Measurements from ENCODE around the gene TUT4. TPM values are rescaled to one million over a fixed set of nuclear protein-coding genes. Genes with fewer than 3 reads are reported as not detected.

Gene TUT4
- total and polyA plus RNA-seq, 9 donors, result 35.6 to 90.5 (median 65.2) TPM

- Histone ChIP-seq H3K4me1 (ENCODE audit: insufficient read depth) (no peaks in the 10 kb centered on the region), H3K27ac (no peak overlapping the region), H3K9me3 (no peaks in the 10 kb centered on the region), H3K36me3 (no peaks in the 10 kb centered on the region), H3K27me3 (no peaks in the 10 kb centered on the region), H3K4me3 (no peak overlapping the region)
- 94 to 98% (median 95%) methylated on average over 2 of the region's 2 CpGs for WGBS, 3 donors
- DNase-seq, result no peak
- TF ChIP-seq POLR2A (IDR thresholded peaks at IDR 0.05) (no peak), CTCF (IDR thresholded peaks at IDR 0.05) (no peak), EP300 (IDR thresholded peaks at IDR 0.05) (no peak)
- intact Hi-C loops (cut with DNase I), result no loop called here
These were observed 40.9 kb downstream of the TUT4 start for GRCh38 chr1:52511851-52512615.

GRCh38 chr1:52511439-52511838 is 41.5 kb downstream of the TUT4 start:
- 88 to 92% (median 91%) methylated on average over 2 of the region's 2 CpGs for WGBS, 3 donors
- DNase-seq, result no peak
- Histone ChIP-seq H3K4me3 (no peak overlapping the region), H3K4me1 (ENCODE audit: insufficient read depth) (no peaks in the 10 kb centered on the region), H3K27me3 (no peaks in the 10 kb centered on the region), H3K27ac (no peak overlapping the region), H3K36me3 (no peaks in the 10 kb centered on the region), H3K9me3 (no peaks in the 10 kb centered on the region)
- intact Hi-C loops (cut with DNase I), result no loop called here
- TF ChIP-seq POLR2A (IDR thresholded peaks at IDR 0.05) (no peak), EP300 (IDR thresholded peaks at IDR 0.05) (no peak), CTCF (IDR thresholded peaks at IDR 0.05) (no peak)

GRCh38 chr1:52506920-52507546 is 45.9 kb downstream of the TUT4 start:
- intact Hi-C loops (cut with DNase I), result no loop called here
- TF ChIP-seq EP300 (IDR thresholded peaks at IDR 0.05) (no peak), CTCF (IDR thresholded peaks at IDR 0.05) (no peak), POLR2A (IDR thresholded peaks at IDR 0.05) (no peak)
- no peak for DNase-seq
- no peaks in the 10 kb centered on the region for H3K4me1 ChIP-seq (ENCODE audit: insufficient read depth)
- H3K27ac ChIP-seq, result no peak overlapping the region
- 56 to 95% (median 87%) methylated on average over 3 of the region's 3 CpGs for WGBS, 3 donors
- H3K36me3 ChIP-seq, result no peaks in the 10 kb centered on the region
- no peaks in the 10 kb centered on the region for H3K9me3 ChIP-seq
- H3K27me3 ChIP-seq, result no peaks in the 10 kb centered on the region
- no peak overlapping the region for H3K4me3 ChIP-seq

GRCh38 chr1:52506349-52506748 is 46.5 kb downstream of the TUT4 start:
- TF ChIP-seq POLR2A (IDR thresholded peaks at IDR 0.05), result no peak
- no peak for TF ChIP-seq EP300 (IDR thresholded peaks at IDR 0.05)
- no peak for TF ChIP-seq CTCF (IDR thresholded peaks at IDR 0.05)
- intact Hi-C loops (cut with DNase I), result no loop called here
- DNase-seq, result no peak

More at GRCh38 chr1:52506349-52506748, 46.5 kb downstream of the TUT4 start:
- H3K4me3 ChIP-seq, result no peak overlapping the region
- WGBS, 3 donors, result 81 to 90% (median 82%) methylated on average over 3 of the region's 3 CpGs
- no peaks in the 10 kb centered on the region for H3K9me3 ChIP-seq
- H3K4me1 ChIP-seq (ENCODE audit: insufficient read depth), result no peaks in the 10 kb centered on the region
- no peaks in the 10 kb centered on the region for H3K36me3 ChIP-seq
- no peaks in the 10 kb centered on the region for H3K27me3 ChIP-seq
- H3K27ac ChIP-seq, result no peak overlapping the region

All from ovary (tissue), 9 donors.